K562 (cell line): Measurements from ENCODE around the gene IMMP2L. TPM values are rescaled to one million over a fixed set of nuclear protein-coding genes. Genes with fewer than 3 reads are reported as not detected.

Experiments
- ATAC-seq: fragments of 200-7000 bp; cut with Tn5 transposase; 3 replicates; pipeline ENCODE4 v1.9.1; 2020; ENCODE audit warnings: moderate library complexity
- BruUV-seq: library from RNA; stranded (reverse); fragments of 400-500 nt; replicated peaks from 2 replicates; lab custom pipeline; 2021; lab: Mats Ljungman, UMichigan
- CTCF ChIA-PET: fragments of 300-600 bp; formaldehyde crosslinking; extraction: SDS; loops from one replicate; lab custom pipeline; 2021; ENCODE audit warnings: low intra/inter-chr PET ratio; lab: Yijun Ruan, JAX
- POLR2A ChIA-PET: fragments of 300-600, 350-650 bp; sonication (Branson Sonifier 250); formaldehyde crosslinking; extraction: SDS; loops from one replicate; lab custom pipeline; 2021; ENCODE audit warnings: antibody characterized with exemption, inconsistent platforms; lab: Yijun Ruan, JAX
- DNase-seq, 4 experiments: peaks; one replicate each; pipeline versions ENCODE4 v3.0.0 to v3.0.0-alpha.2; 2011 to 2018; ENCODE audit warnings: low spot score in 3 of 4, mixed read lengths in 3 of 4; ENCODE audit errors: extremely low read depth in 1 of 4
- FAIRE-seq: peaks from 2 replicates; lab custom pipeline; 2011; peaks lifted over from hg19 to GRCh38; lab: Jason Lieb, UNC
- H2AFZ ChIP-seq: 2 replicates; pipeline ENCODE4 v1.6.0; 2011; ENCODE audit warnings: low read depth, low read length, control low read depth, inconsistent platforms
- H3K27ac ChIP-seq: fragments of 200-600 bp; 3 replicates; pipeline ENCODE4 v1.8.0; 2011; ENCODE audit warnings: low read depth, mild to moderate bottlenecking, control low read depth, inconsistent platforms, low read length, moderate library complexity, mixed read lengths; ENCODE audit errors: extremely low read depth
- H3K27me3 ChIP-seq, 2 experiments: fragments of 300-600 bp in 1 of 2; 2 replicates in 1 of 2; 3 replicates in 1 of 2; pipeline versions ENCODE4 v1.6.0 to v1.8.0; 2011; ENCODE audit warnings: inconsistent platforms in 2 of 2, low read length in 2 of 2, mild to moderate bottlenecking in 1 of 2, mixed read lengths in 1 of 2, moderate library complexity in 1 of 2; ENCODE audit not compliant: control insufficient read depth in 2 of 2, insufficient read depth in 2 of 2
- H3K36me3 ChIP-seq: fragments of 300-600 bp; 3 replicates; pipeline ENCODE4 v1.8.0; 2011; ENCODE audit warnings: mild to moderate bottlenecking, low read length, inconsistent platforms; ENCODE audit not compliant: control insufficient read depth, insufficient read depth
- H3K4me1 ChIP-seq, 2 experiments: fragments of 200-600 bp in 1 of 2; replicated peaks in 1 of 2; 2 replicates in 1 of 2; 3 replicates in 1 of 2; pipeline versions ENCODE4 v1.5.1 to v1.8.0; 2011; ENCODE audit warnings: inconsistent platforms in 2 of 2, low read length in 2 of 2, mild to moderate bottlenecking in 1 of 2, mixed read lengths in 1 of 2, moderate library complexity in 1 of 2; ENCODE audit not compliant: control insufficient read depth in 2 of 2, insufficient read depth in 2 of 2
- H3K4me2 ChIP-seq: 2 replicates; pipeline ENCODE4 v1.6.1; 2011; ENCODE audit warnings: low read length, control low read depth, inconsistent platforms, mixed read lengths; ENCODE audit not compliant: insufficient read depth
- H3K4me3 ChIP-seq: fragments of 200-600 bp; sonication (generic), shearing (Covaris generic); 2 replicates; pipeline ENCODE4 v1.5.1; 2016; ENCODE audit warnings: control low read depth, inconsistent platforms
- H3K79me2 ChIP-seq: fragments of 200-600 bp; 3 replicates; pipeline ENCODE4 v1.8.0; 2011; ENCODE audit warnings: low read length, inconsistent platforms; ENCODE audit not compliant: control insufficient read depth, insufficient read depth
- H3K9ac ChIP-seq, 2 experiments: 2 replicates each; pipeline versions ENCODE4 v1.6.0 to v1.6.1; 2011; ENCODE audit warnings: low read depth in 2 of 2, low read length in 2 of 2, control low read depth in 1 of 2, inconsistent platforms in 1 of 2, mild to moderate bottlenecking in 1 of 2, mixed read lengths in 1 of 2; ENCODE audit not compliant: insufficient read depth in 1 of 2
- H3K9me1 ChIP-seq: one replicate; pipeline ENCODE4 v1.6.0; 2011; ENCODE audit warnings: inconsistent platforms, mild to moderate bottlenecking, low read length, moderate library complexity; ENCODE audit not compliant: control insufficient read depth, insufficient read depth
- H3K9me3 ChIP-seq: replicated peaks from 2 replicates; pipeline ENCODE4 v1.5.1; 2011; ENCODE audit warnings: low read depth, low read length, inconsistent platforms; ENCODE audit not compliant: control insufficient read depth, insufficient read depth
- H4K20me1 ChIP-seq: replicated peaks from 2 replicates; pipeline ENCODE4 v1.6.1; 2011; ENCODE audit warnings: low read length, inconsistent platforms, mixed read lengths; ENCODE audit not compliant: control insufficient read depth, insufficient read depth
- HMBOX1 ChIP-seq: sonication (generic); IDR thresholded peaks from 2 replicates; pipeline ENCODE4 v1.6.1; 2016
- MLLT1 ChIP-seq, 2 experiments: fragments of 450-650 bp; IDR thresholded peaks; 2 replicates each; pipeline ENCODE4 v1.6.1; 2016
- SRF ChIP-seq, 2 experiments: fragments of 250-450, 450-650 bp in 1 of 2; sonication (Bioruptor Pico) in 1 of 2; sonication (generic) in 1 of 2; formaldehyde crosslinking; IDR thresholded peaks; 2 replicates each; pipeline versions ENCODE4 v1.5.0 to v1.5.1; 2020 to 2022; ENCODE audit warnings: mild to moderate bottlenecking in 1 of 2, missing genetic modification reagents in 1 of 2
- STAT5A ChIP-seq: IDR thresholded peaks from 2 replicates; pipeline ENCODE4 v1.6.1; 2012; ENCODE audit warnings: low read length, inconsistent platforms, borderline replicate concordance
- ZFP91 ChIP-seq: sonication (generic); formaldehyde crosslinking; IDR thresholded peaks from 2 replicates; pipeline ENCODE4 v1.8.0; 2022; ENCODE audit warnings: mild to moderate bottlenecking, missing genetic modification reagents
- WGBS: fragments of 100-300 bp; shearing (Covaris generic); methylation state at CpG from one replicate; pipeline ENCODE4 v1.1.6; 2016; ENCODE audit warnings: low coverage, mixed read lengths; ENCODE audit not compliant: insufficient coverage; ENCODE audit errors: missing lambda C conversion rate; 5-methylcytosine and 5-hydroxymethylcytosine counted together
- in situ Hi-C: fragments of 300-500 bp; cut with MboI; formaldehyde crosslinking; loops from 4 replicates; pipeline ENCODE4 v1.15.0; 2018; ENCODE audit warnings: inconsistent platforms, mixed read lengths
- intact Hi-C: fragments of 100-400 bp; cut with micrococcal nuclease; formaldehyde crosslinking; loops from 2 replicates; pipeline ENCODE4 v1.14.2; 2022
- polyA plus RNA-seq, 8 experiments: library from polyadenylated mRNA; depleted of rRNA in 4 of 8; stranded (reverse) in 5 of 8; unstranded in 3 of 8; fragments of >200 nt; fragmentation: Nextera tagmentation in 2 of 8; fragmentation: Illumina TruSeq in 1 of 8; extraction: Ambion mirVana in 2 of 8; extraction: Trizol in 1 of 8; gene quantifications; 2 replicates each; pipeline versions ENCODE4 v1.2.1 to v1.2.3, GENCODE V29; 2011 to 2014; ENCODE audit warnings: inconsistent platforms in 1 of 8, missing spikeins in 1 of 8
- total RNA-seq, 7 experiments: library from RNA; depleted of rRNA in 6 of 7; stranded (reverse); fragments of >200 nt in 6 of 7; fragmentation: Illumina TruSeq in 2 of 7; extraction: Trizol in 2 of 7; gene quantifications; 2 replicates each; pipeline versions ENCODE4 v1.2.1 to v1.2.3, GENCODE V29; 2011 to 2021; ENCODE audit warnings: low replicate concordance in 1 of 7

The IMMP2L gene
- total and polyA plus RNA-seq, 9 of the 15 experiments (the other 6 are each of a cell fraction or from before 2014, with no cell fraction given): 29.7 to 116 (median 53.0) TPM

DNA sequence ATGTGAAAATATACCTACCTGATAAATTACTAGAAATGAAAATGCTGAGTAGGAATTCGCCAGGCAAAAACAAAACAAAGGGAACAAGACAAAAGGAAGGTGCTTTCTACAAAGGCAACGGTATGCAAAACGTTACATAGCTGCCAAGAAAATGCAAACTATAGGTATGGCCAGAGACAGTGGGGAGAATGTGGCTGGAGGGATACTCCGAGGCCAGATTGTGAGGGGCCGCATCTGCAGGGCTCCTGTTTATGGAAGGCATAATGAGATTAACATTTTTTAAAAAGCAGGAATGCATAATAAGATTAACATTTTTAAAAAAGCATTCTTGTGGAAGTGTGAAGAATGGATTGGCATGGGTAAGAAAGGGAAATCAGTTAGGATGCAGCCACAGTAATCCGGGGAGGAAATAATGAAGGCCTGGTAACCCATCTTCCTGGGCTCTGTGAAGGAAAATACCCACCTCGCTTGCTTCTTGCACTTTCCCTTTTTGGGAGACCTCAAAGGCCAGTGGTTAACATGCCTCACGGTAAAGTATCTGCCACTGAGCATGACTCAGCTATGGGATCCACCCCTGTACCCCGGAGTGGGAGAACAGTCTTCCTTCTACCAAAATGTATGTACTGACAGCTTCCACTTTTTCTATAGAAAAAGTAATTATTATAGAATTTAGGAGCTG is 617.2 kb downstream of the IMMP2L start (continued):
- TF ChIP-seq ZFP91 (CRISPR knock-in tag) (no peak), SRF (CRISPR knock-in tag; IDR thresholded peaks at IDR 0.05) (peak in 1 of 2 experiments; percentile 20; a peak in 1 of 4 replicates), MLLT1 (IDR thresholded peaks at IDR 0.05) (no peak)

GRCh38 chr7:110944448-110944847 is 617.8 kb downstream of the IMMP2L start:
- CTCF ChIA-PET: no interaction called here

More at GRCh38 chr7:110944448-110944847, 617.8 kb downstream of the IMMP2L start:
- Histone ChIP-seq H3K36me3 (no peaks in the 10 kb centered on the region), H3K9me3 (no peaks in the 10 kb centered on the region), H3K9ac (no peak overlapping the region), H2AFZ (no peak overlapping the region), H3K27ac (no peak overlapping the region), H3K27me3 (no peaks in the 10 kb centered on the region), H3K9me1 (no peaks in the 10 kb centered on the region), H3K4me2 (no peak overlapping the region), H4K20me1 (no peaks in the 10 kb centered on the region), H3K4me1 (no peaks in the 10 kb centered on the region), H3K79me2 (no peaks in the 10 kb centered on the region), H3K4me3 (no peak overlapping the region)
- POLR2A ChIA-PET: no interaction called here
- no TSS peak for BruUV-seq
- intact Hi-C loops: no loop called here
- in situ Hi-C loops: no loop called here
- WGBS: 91% methylated on average over 7 of the region's 7 CpGs
- DNase-seq (no peak), FAIRE-seq (no peak), ATAC-seq (no peak)
- TF ChIP-seq STAT5A (no peak), HMBOX1 (peak; percentile 47; the same call in 1 of the 2 replicates)
